IMR-90 (cell line): ENCODE data around the gene NEK2. TPM values are rescaled to one million over a fixed set of nuclear protein-coding genes. Genes with fewer than 3 reads are reported as not detected.

Source experiments
- ATAC-seq: fragments of 200-7000 bp; cut with Tn5 transposase; 2 replicates; pipeline ENCODE4 v1.9.1; 2020; ENCODE audit warnings: low read depth, mild to moderate bottlenecking, moderate library complexity
- BruUV-seq: library from RNA; stranded (reverse); fragments of 400-500 nt; replicated peaks from 2 replicates; lab custom pipeline; 2021; lab: Mats Ljungman, UMichigan
- CTCF ChIA-PET: fragments of 300-600 bp; formaldehyde crosslinking; extraction: SDS; loops from one replicate; lab custom pipeline; 2021; ENCODE audit warnings: antibody characterized with exemption; lab: Yijun Ruan, JAX
- POLR2A ChIA-PET: fragments of 300-600 bp; sonication (Branson Sonifier 250); formaldehyde crosslinking; loops from one replicate; lab custom pipeline; 2022; ENCODE audit warnings: antibody characterized with exemption; ENCODE audit not compliant: unreplicated experiment; lab: Charles Lee
- DNase-seq: peaks from one replicate; pipeline ENCODE4 v3.0.0; 2013
- H2AFZ ChIP-seq: replicated peaks from 2 replicates; pipeline ENCODE3; 2013; ENCODE audit warnings: low read length, mild to moderate bottlenecking; ENCODE audit not compliant: poor library complexity
- H2AK5ac ChIP-seq: 2 replicates; pipeline ENCODE4 v1.6.1; 2013; ENCODE audit warnings: low read depth, low read length, inconsistent platforms
- H2AK9ac ChIP-seq: replicated peaks from 2 replicates; pipeline ENCODE3; 2013; ENCODE audit warnings: mild to moderate bottlenecking, low read depth, low read length, moderate library complexity; ENCODE audit not compliant: poor library complexity
- H2BK120ac ChIP-seq: 2 replicates; pipeline ENCODE4 v1.6.1; 2013; ENCODE audit warnings: low read depth, low read length, inconsistent platforms
- H2BK15ac ChIP-seq: 3 replicates; pipeline ENCODE4 v1.6.1; 2013; ENCODE audit warnings: low read depth, low read length, inconsistent platforms
- H2BK20ac ChIP-seq: 2 replicates; pipeline ENCODE4 v1.6.1; 2013; ENCODE audit warnings: low read depth, mild to moderate bottlenecking, inconsistent platforms, low read length, moderate library complexity
- H2BK5ac ChIP-seq: 2 replicates; pipeline ENCODE4 v1.6.1; 2013; ENCODE audit warnings: mild to moderate bottlenecking, low read depth, low read length, inconsistent platforms; ENCODE audit not compliant: poor library complexity, severe bottlenecking
- H3K14ac ChIP-seq: replicated peaks from 2 replicates; pipeline ENCODE4 v1.6.1; 2013; ENCODE audit warnings: low read depth, low read length, inconsistent platforms
- H3K18ac ChIP-seq: 2 replicates; pipeline ENCODE4 v1.6.1; 2013; ENCODE audit warnings: low read depth, low read length, control low read depth
- H3K23ac ChIP-seq: 2 replicates; pipeline ENCODE4 v1.6.1; 2013; ENCODE audit warnings: low read depth, low read length, inconsistent platforms
- H3K27ac ChIP-seq: 2 replicates; pipeline ENCODE4 v1.5.1; 2013; ENCODE audit warnings: mild to moderate bottlenecking, control low read depth, low read length; ENCODE audit not compliant: insufficient read depth
- H3K27me3 ChIP-seq: 2 replicates; pipeline ENCODE4 v1.6.1; 2013; ENCODE audit warnings: low read length; ENCODE audit not compliant: control insufficient read depth, insufficient read depth
- H3K36me3 ChIP-seq: 2 replicates; pipeline ENCODE4 v1.6.1; 2013; ENCODE audit warnings: low read length, mixed read lengths; ENCODE audit not compliant: control insufficient read depth, insufficient read depth
- H3K4ac ChIP-seq: 2 replicates; pipeline ENCODE4 v1.6.1; 2013; ENCODE audit warnings: low read depth, low read length, inconsistent platforms
- H3K4me1 ChIP-seq: 2 replicates; pipeline ENCODE4 v1.6.1; 2013; ENCODE audit warnings: low read length, mixed read lengths; ENCODE audit not compliant: control insufficient read depth, insufficient read depth
- H3K4me2 ChIP-seq: 2 replicates; pipeline ENCODE4 v1.6.1; 2013; ENCODE audit warnings: low read depth, mild to moderate bottlenecking, control low read depth, low read length, moderate library complexity
- H3K4me3 ChIP-seq: 2 replicates; pipeline ENCODE4 v1.5.1; 2013; ENCODE audit warnings: low read depth, mild to moderate bottlenecking, control low read depth, low read length, moderate library complexity; ENCODE audit not compliant: insufficient read depth
- H3K56ac ChIP-seq: 2 replicates; pipeline ENCODE4 v1.6.1; 2013; ENCODE audit warnings: low read length, inconsistent platforms; ENCODE audit not compliant: insufficient read depth; ENCODE audit errors: extremely low read depth
- H3K79me1 ChIP-seq, 2 experiments: 2 replicates each; pipeline ENCODE4 v1.6.1; 2013; ENCODE audit warnings: low read length in 2 of 2, inconsistent platforms in 1 of 2, low read depth in 1 of 2
- H3K9ac ChIP-seq: 2 replicates; pipeline ENCODE4 v1.6.1; 2013; ENCODE audit warnings: low read depth, low read length, control low read depth
- H3K9me1 ChIP-seq: 2 replicates; pipeline ENCODE4 v1.6.1; 2013; ENCODE audit warnings: low read length, inconsistent platforms; ENCODE audit not compliant: insufficient read depth
- H3K9me3 ChIP-seq: 2 replicates; pipeline ENCODE4 v1.6.1; 2013; ENCODE audit warnings: low read length; ENCODE audit not compliant: control insufficient read depth, insufficient read depth
- H4K20me1 ChIP-seq: 2 replicates; pipeline ENCODE4 v1.6.1; 2013; ENCODE audit warnings: low read length, inconsistent platforms; ENCODE audit not compliant: insufficient read depth
- H4K5ac ChIP-seq: 2 replicates; pipeline ENCODE4 v1.6.1; 2013; ENCODE audit warnings: mild to moderate bottlenecking, low read depth, low read length, control low read depth
- H4K8ac ChIP-seq, 2 experiments: 2 replicates each; pipeline ENCODE4 v1.6.1; 2013; ENCODE audit warnings: low read depth in 2 of 2, low read length in 2 of 2, control low read depth in 1 of 2, inconsistent platforms in 1 of 2
- H4K91ac ChIP-seq: 2 replicates; pipeline ENCODE4 v1.6.1; 2013; ENCODE audit warnings: low read depth, low read length, inconsistent platforms; ENCODE audit not compliant: insufficient read depth
- CEBPB ChIP-seq: IDR thresholded peaks from 2 replicates; pipeline ENCODE4 v1.6.1; 2012; ENCODE audit warnings: low read depth, low read length, improper control_type of control experiment
- ELK1 ChIP-seq: fragments of 150-350 bp; IDR thresholded peaks from 2 replicates; pipeline ENCODE4 v1.6.1; 2016; ENCODE audit warnings: low read depth, mild to moderate bottlenecking, low read length, moderate library complexity, borderline replicate concordance
- MAFK ChIP-seq: IDR thresholded peaks from 2 replicates; pipeline ENCODE4 v1.6.1; 2012; ENCODE audit warnings: low read depth, low read length, improper control_type of control experiment
- WGBS, 2 experiments: methylation state at CpG; one replicate each; pipeline versions ENCODE4 v1.1.5 to v1.1.7; 2013; ENCODE audit warnings: missing lambda C conversion rate in 2 of 2; ENCODE audit not compliant: insufficient read length in 1 of 2; ENCODE audit errors: extremely low coverage in 2 of 2; 5-methylcytosine and 5-hydroxymethylcytosine counted together
- dilution Hi-C: fragments of 300-500 bp; cut with HindIII; formaldehyde crosslinking; loops from one replicate; pipeline ENCODE4 v1.14.3; 2018; ENCODE audit warnings: low sequenced_read_pairs; ENCODE audit not compliant: unreplicated experiment
- in situ Hi-C: fragments of 300-500 bp; cut with MboI; formaldehyde crosslinking; loops from 3 replicates; pipeline ENCODE4 v1.14.3; 2019; ENCODE audit warnings: low sequenced_read_pairs, inconsistent platforms, mixed read lengths
- intact Hi-C: fragments of 100-400 bp; cut with micrococcal nuclease; formaldehyde crosslinking; loops from 2 replicates; pipeline ENCODE4 v1.10.0; 2022
- polyA plus RNA-seq, 3 experiments: library from polyadenylated mRNA; depleted of rRNA; stranded (reverse); fragments of >200 nt; gene quantifications; 2 replicates each; pipeline ENCODE4 v1.2.3, GENCODE V29; 2012; ENCODE audit warnings: low replicate concordance in 1 of 3
- total RNA-seq: library from RNA; depleted of rRNA; stranded (reverse); fragments of >200 nt; gene quantifications from 2 replicates; pipeline ENCODE4 v1.2.3, GENCODE V29; 2012

The NEK2 gene
- total and polyA plus RNA-seq, 2 of the 4 experiments (the other 2 are of a cell fraction): 9.9 to 26.0 TPM

GRCh38 chr1:211677659-211678058 lies 2.2 kb upstream of the NEK2 start:
- 45% methylated on average over 2 of the region's 6 CpGs; no CpG with 5 or more reads in 1 of the 2 experiments for WGBS, 2 experiments
- no peak overlapping the region for H2BK20ac ChIP-seq
- H3K18ac ChIP-seq: no peak overlapping the region
- H2BK5ac ChIP-seq: no peak overlapping the region
- peaks cover 3% of the 10 kb centered on the region; the same call in 1 of the 2 replicates for H3K4me1 ChIP-seq
- H3K4ac ChIP-seq: no peak overlapping the region
- intact Hi-C loops (no loop called here), dilution Hi-C loops (no loop called here), in situ Hi-C loops (loop anchor here (25.0 kb wide), 1 partner anchor 685 kb away; no protein-coding TSS in a partner anchor)
- TF ChIP-seq ELK1 (no peak), CEBPB (no peak), MAFK (no peak)
- ATAC-seq (no peak), DNase-seq (no peak)
- no peak overlapping the region for H3K4me2 ChIP-seq
- no peak overlapping the region for H4K5ac ChIP-seq
- H4K20me1 ChIP-seq: no peaks in the 10 kb centered on the region
- H3K36me3 ChIP-seq: no peaks in the 10 kb centered on the region
- no peaks in the 10 kb centered on the region for H3K9me3 ChIP-seq
- no peak overlapping the region for H2AK5ac ChIP-seq
- H3K4me3 ChIP-seq: no peak overlapping the region
- H2AK9ac ChIP-seq: no peak overlapping the region
- BruUV-seq: no TSS peak
- ChIA-PET POLR2A (no interaction called here), CTCF (no interaction called here)
- H3K27ac ChIP-seq: no peak overlapping the region
- no peak overlapping the region for H3K9ac ChIP-seq
- peaks cover 4 to 11% of the 10 kb centered on the region in 2 experiments for H3K79me1 ChIP-seq
- no peaks in the 10 kb centered on the region for H3K9me1 ChIP-seq
- no peak overlapping the region for H4K91ac ChIP-seq
- H4K8ac ChIP-seq: no peak overlapping the region
- no peak overlapping the region for H2BK120ac ChIP-seq
- no peak overlapping the region for H2AFZ ChIP-seq
- H3K14ac ChIP-seq: no peak overlapping the region
- no peak overlapping the region for H3K23ac ChIP-seq
- no peak overlapping the region for H3K56ac ChIP-seq
- H2BK15ac ChIP-seq: no peak overlapping the region
- no peaks in the 10 kb centered on the region for H3K27me3 ChIP-seq
